Measurements from ENCODE around the gene MYPOP.

- TF ChIP-seq CTCF (IDR thresholded peaks at IDR 0.05; ENCODE audit: low read length) (no peak), EZH2 (IDR thresholded peaks at IDR 0.05; ENCODE audit: borderline replicate concordance, low read length) (no peak)
Observed at GRCh38 chr19:45947926-45948325, 45.5 kb upstream of the MYPOP start.

Measured in OCI-LY1 (cell line).